Inflammatory macrophage treated with lipopolysaccharide for 1 hour (primary cell): ENCODE measurements around the gene SHOC1.
"Not testable (repeated sequence)": the region's sequence is repeated elsewhere in the genome, so short reads cannot be mapped to it uniquely, and the experiment has no call there.

Source experiments
- DNase-seq, 2 donors: peaks; one replicate each; pipeline ENCODE4 v3.0.0-alpha.2; 2020 to 2022

The SHOC1 gene

GRCh38 chr9:111794835-111795556 lies at the start of gene SHOC1:
SHOC1 (minus strand) TSS chr9:111794937; CDS start chr9:111791418, 3,519 bp downstream.
- DNase-seq = no peak

- DNase-seq = no peak
These were observed 49.2 kb upstream of the SHOC1 start for GRCh38 chr9:111843971-111844370.

- DNase-seq = no peak
These were observed 47.6 kb upstream of the SHOC1 start for GRCh38 chr9:111842313-111842712.

- DNase-seq = no peak
These were observed 45.7 kb upstream of the SHOC1 start for GRCh38 chr9:111840442-111840841.

- DNase-seq = peak; percentile 61 to 66
These were observed 45.2 kb upstream of the SHOC1 start for GRCh38 chr9:111839987-111840386.

GRCh38 chr9:111839387-111839786 lies 44.6 kb upstream of the SHOC1 start:
- peak; percentile 62 to 83 for DNase-seq

GRCh38 chr9:111838439-111838838 lies 43.7 kb upstream of the SHOC1 start:
- DNase-seq = no peak

- no peak for DNase-seq
These were observed 41.6 kb upstream of the SHOC1 start for GRCh38 chr9:111836311-111836710.

GRCh38 chr9:111833941-111834340 lies 39.2 kb upstream of the SHOC1 start:
- peak; percentile 30 to 38 for DNase-seq

GRCh38 chr9:111832449-111832848 lies 37.7 kb upstream of the SHOC1 start:
- no peak for DNase-seq

- DNase-seq = no peak
These were observed 36.8 kb upstream of the SHOC1 start for GRCh38 chr9:111831371-111832108.

- peak in 1 of 2 donors; percentile 19 for DNase-seq
These were observed 33.5 kb upstream of the SHOC1 start for GRCh38 chr9:111828193-111828592.

- peak in 1 of 2 donors; percentile 15 for DNase-seq
These were observed 30.9 kb upstream of the SHOC1 start for GRCh38 chr9:111825468-111826145.

GRCh38 chr9:111821006-111821528 lies 26.3 kb upstream of the SHOC1 start:
- no peak for DNase-seq

- DNase-seq = no peak
These were observed 24.6 kb upstream of the SHOC1 start for GRCh38 chr9:111819360-111819759.

GRCh38 chr9:111815285-111816070 lies 20.7 kb upstream of the SHOC1 start:
- DNase-seq = no peak

- DNase-seq = no peak
These were observed 17.6 kb upstream of the SHOC1 start for GRCh38 chr9:111812337-111812736.

- no peak for DNase-seq
These were observed 16.2 kb upstream of the SHOC1 start for GRCh38 chr9:111810908-111811307.

- DNase-seq = not testable (repeated sequence)
These were observed 15.7 kb upstream of the SHOC1 start for GRCh38 chr9:111810415-111810814.

GRCh38 chr9:111807197-111807596 lies 12.5 kb upstream of the SHOC1 start:
- no peak for DNase-seq

GRCh38 chr9:111806259-111806658 lies 11.5 kb upstream of the SHOC1 start:
- DNase-seq = no peak

- peak in 1 of 2 donors; percentile 19 for DNase-seq
These were observed 11.1 kb upstream of the SHOC1 start for GRCh38 chr9:111805830-111806241.

- DNase-seq = no peak
These were observed 10.5 kb upstream of the SHOC1 start for GRCh38 chr9:111805262-111805661.
